H9 (cell line): ENCODE data around the gene CR1. TPM values are rescaled to one million over a fixed set of nuclear protein-coding genes. Genes with fewer than 3 reads are reported as not detected.

ENCODE experiments used
- DNase-seq: peaks from one replicate; pipeline ENCODE4 v3.0.0-alpha.2; 2017
- H2AFZ ChIP-seq: one replicate; pipeline ENCODE4 v1.6.1; 2013; ENCODE audit warnings: mild to moderate bottlenecking, low read length, control low read depth, moderate library complexity
- H2AK5ac ChIP-seq: 2 replicates; pipeline ENCODE4 v1.6.1; 2013; ENCODE audit warnings: low read length, control low read depth, mixed read lengths; ENCODE audit not compliant: insufficient read length
- H2BK120ac ChIP-seq: one replicate; pipeline ENCODE4 v1.6.1; 2013; ENCODE audit warnings: low read depth, mild to moderate bottlenecking, low read length, control low read depth, inconsistent platforms; ENCODE audit not compliant: poor library complexity, severe bottlenecking
- H2BK12ac ChIP-seq: 2 replicates; pipeline ENCODE4 v1.6.1; 2013; ENCODE audit warnings: low read length, control low read depth, mixed read lengths, low read depth; ENCODE audit not compliant: insufficient read length
- H2BK15ac ChIP-seq: 2 replicates; pipeline ENCODE4 v1.6.1; 2013; ENCODE audit warnings: low read depth, low read length, control low read depth
- H2BK20ac ChIP-seq: one replicate; pipeline ENCODE4 v1.6.1; 2013; ENCODE audit warnings: low read depth, mild to moderate bottlenecking, low read length, control low read depth, inconsistent platforms; ENCODE audit not compliant: poor library complexity, severe bottlenecking
- H2BK5ac ChIP-seq: 2 replicates; pipeline ENCODE4 v1.6.1; 2013; ENCODE audit warnings: low read length, control low read depth, mixed read lengths; ENCODE audit not compliant: insufficient read length
- H3K14ac ChIP-seq: 2 replicates; pipeline ENCODE4 v1.6.1; 2013; ENCODE audit warnings: low read length, control low read depth; ENCODE audit not compliant: insufficient read depth
- H3K18ac ChIP-seq: 2 replicates; pipeline ENCODE4 v1.6.1; 2013; ENCODE audit warnings: low read depth, mild to moderate bottlenecking, mixed read lengths, low read length, control low read depth; ENCODE audit not compliant: insufficient read length
- H3K23ac ChIP-seq: 2 replicates; pipeline ENCODE4 v1.6.1; 2013; ENCODE audit warnings: low read length, control low read depth, mixed read lengths, low read depth; ENCODE audit not compliant: insufficient read length
- H3K23me2 ChIP-seq: 2 replicates; pipeline ENCODE4 v1.6.1; 2013; ENCODE audit warnings: low read depth, mild to moderate bottlenecking, mixed read lengths, low read length, control low read depth; ENCODE audit not compliant: insufficient read length, poor library complexity, severe bottlenecking
- H3K27ac ChIP-seq: 2 replicates; pipeline ENCODE4 v1.5.1; 2013; ENCODE audit warnings: low read length, control low read depth, mixed read lengths, low read depth; ENCODE audit not compliant: insufficient read length
- H3K27me3 ChIP-seq: 2 replicates; pipeline ENCODE4 v1.6.1; 2013; ENCODE audit warnings: low read length, control low read depth, inconsistent platforms; ENCODE audit not compliant: insufficient read depth
- H3K4ac ChIP-seq: 2 replicates; pipeline ENCODE4 v1.6.1; 2013; ENCODE audit warnings: low read depth, mild to moderate bottlenecking, control low read depth, inconsistent platforms, low read length, moderate library complexity
- H3K4me1 ChIP-seq: 2 replicates; pipeline ENCODE4 v1.6.1; 2013; ENCODE audit warnings: low read length, control low read depth, inconsistent platforms; ENCODE audit not compliant: insufficient read depth
- H3K4me2 ChIP-seq: 2 replicates; pipeline ENCODE4 v1.6.1; 2013; ENCODE audit warnings: low read length, control low read depth, mixed read lengths; ENCODE audit not compliant: insufficient read length, insufficient read depth
- H3K56ac ChIP-seq: 2 replicates; pipeline ENCODE4 v1.6.1; 2013; ENCODE audit warnings: low read depth, mild to moderate bottlenecking, mixed read lengths, low read length, control low read depth; ENCODE audit not compliant: insufficient read length
- H3K79me1 ChIP-seq: 2 replicates; pipeline ENCODE4 v1.6.1; 2013; ENCODE audit warnings: low read depth, mild to moderate bottlenecking, moderate library complexity, low read length, control low read depth, inconsistent platforms; ENCODE audit not compliant: insufficient read depth, poor library complexity, severe bottlenecking
- H3K79me2 ChIP-seq: 2 replicates; pipeline ENCODE4 v1.6.1; 2013; ENCODE audit warnings: low read length, control low read depth, inconsistent platforms; ENCODE audit not compliant: insufficient read depth
- H3K9ac ChIP-seq: 2 replicates; pipeline ENCODE4 v1.6.1; 2013; ENCODE audit warnings: low read length, control low read depth, mixed read lengths; ENCODE audit not compliant: insufficient read length; ENCODE audit errors: extremely low read depth
- H3K9me3 ChIP-seq: one replicate; pipeline ENCODE4 v1.6.1; 2013; ENCODE audit warnings: low read depth, low read length, inconsistent platforms; ENCODE audit not compliant: control insufficient read depth
- H3T11ph ChIP-seq: one replicate; pipeline ENCODE4 v1.6.1; 2013; ENCODE audit warnings: mild to moderate bottlenecking, low read length, control low read depth, inconsistent platforms
- H4K20me1 ChIP-seq: one replicate; pipeline ENCODE4 v1.6.1; 2013; ENCODE audit not compliant: control insufficient read depth, insufficient read length, insufficient read depth
- H4K5ac ChIP-seq: 2 replicates; pipeline ENCODE4 v1.6.1; 2013; ENCODE audit warnings: low read depth, mild to moderate bottlenecking, mixed read lengths, low read length, control low read depth; ENCODE audit not compliant: insufficient read length
- H4K8ac ChIP-seq: replicated peaks from 2 replicates; pipeline ENCODE4 v1.6.1; 2013; ENCODE audit warnings: low read length, control low read depth, mixed read lengths, low read depth; ENCODE audit not compliant: insufficient read length
- H4K91ac ChIP-seq: 2 replicates; pipeline ENCODE4 v1.6.1; 2013; ENCODE audit warnings: low read depth, mild to moderate bottlenecking, moderate library complexity, mixed read lengths, low read length, control low read depth; ENCODE audit not compliant: insufficient read length
- H3K27ac Mint-ChIP-seq, 3 experiments: 2 replicates in 2 of 3; 3 replicates in 1 of 3; pipeline ENCODE4 v1.8.0; 2020 to 2021; ENCODE audit warnings: mixed read lengths in 3 of 3, mild to moderate bottlenecking in 1 of 3, moderate library complexity in 1 of 3
- H3K27me3 Mint-ChIP-seq: 2 replicates; pipeline ENCODE4 v1.8.0; 2021; ENCODE audit warnings: low read depth, mild to moderate bottlenecking, moderate library complexity, mixed read lengths
- H3K36me3 Mint-ChIP-seq, 3 experiments: 2 replicates in 2 of 3; 3 replicates in 1 of 3; pipeline ENCODE4 v1.8.0; 2020 to 2021; ENCODE audit warnings: low read depth in 3 of 3, mixed read lengths in 3 of 3; ENCODE audit not compliant: insufficient read depth in 1 of 3
- H3K4me1 Mint-ChIP-seq, 2 experiments: 2 replicates each; pipeline ENCODE4 v1.8.0; 2020; ENCODE audit warnings: mixed read lengths in 2 of 2
- H3K4me3 Mint-ChIP-seq, 2 experiments: 2 replicates in 1 of 2; 3 replicates in 1 of 2; pipeline ENCODE4 v1.8.0; 2020 to 2021; ENCODE audit warnings: mild to moderate bottlenecking in 2 of 2, mixed read lengths in 2 of 2, moderate library complexity in 1 of 2
- H3K9me3 Mint-ChIP-seq, 2 experiments: 2 replicates in 1 of 2; 3 replicates in 1 of 2; pipeline ENCODE4 v1.8.0; 2020; ENCODE audit warnings: mild to moderate bottlenecking in 2 of 2, mixed read lengths in 2 of 2, moderate library complexity in 1 of 2
- CTCF ChIP-seq: fragments of 200-600 bp; sonication (generic); conservative IDR thresholded peaks from 3 replicates; pipeline ENCODE4 v1.8.0; 2021; ENCODE audit warnings: antibody characterized with exemption, mild to moderate bottlenecking
- WGBS: extraction: QIAGEN DNeasy Blood & Tissue Kit; methylation state at CpG from one replicate; pipeline ENCODE4 v1.1.7; 2013; ENCODE audit warnings: missing lambda C conversion rate, low lambda C conversion rate, mixed read lengths; ENCODE audit not compliant: insufficient read length; ENCODE audit errors: extremely low coverage; 5-methylcytosine and 5-hydroxymethylcytosine counted together
- total RNA-seq: library from RNA; stranded (reverse); gene quantifications from 2 replicates; pipeline ENCODE4 v1.2.1, GENCODE V29; 2021

Gene CR1
- total RNA-seq, 1 experiment from 2014 or later, result 0.04 TPM

DNA sequence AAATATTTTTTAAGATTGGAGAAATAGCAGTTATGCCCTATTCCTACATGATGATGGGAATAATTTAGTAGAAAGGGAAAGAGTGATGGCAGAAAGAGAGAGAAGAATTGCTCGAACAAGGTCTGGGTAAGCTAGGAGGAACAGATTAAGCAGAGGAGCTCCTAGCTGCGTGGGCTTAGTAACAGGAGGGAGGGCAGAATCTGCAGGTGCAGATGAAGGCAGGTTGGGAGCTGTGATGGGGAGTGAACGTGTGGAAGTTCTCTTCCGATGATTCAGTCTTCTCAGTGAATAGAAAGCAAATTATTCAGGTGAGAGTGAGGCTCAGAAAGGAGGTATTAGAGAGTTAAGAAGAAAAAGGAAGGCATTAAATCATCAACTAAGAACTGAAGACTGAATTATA, 8.3 kb upstream of the CR1 start:
- no peak overlapping the region for H3K9ac ChIP-seq
- Mint-ChIP-seq H3K4me3 (no peak overlapping the region), H3K36me3 (no peaks in the 10 kb centered on the region), H3K27ac (no peak overlapping the region), H3K27me3 (peaks cover 13% of the 10 kb centered on the region), H3K9me3 (no peaks in the 10 kb centered on the region), H3K4me1 (no peaks in the 10 kb centered on the region)
- no peak for TF ChIP-seq CTCF
- no peak overlapping the region for H3K23ac ChIP-seq
- H4K5ac ChIP-seq, result no peak overlapping the region
- H4K8ac ChIP-seq, result no peak overlapping the region
- H2AK5ac ChIP-seq, result no peak overlapping the region
- H3K4ac ChIP-seq, result no peak overlapping the region
- H3K4me1 ChIP-seq, result no peaks in the 10 kb centered on the region
- H4K20me1 ChIP-seq, result no peaks in the 10 kb centered on the region
- no peak overlapping the region for H3K27ac ChIP-seq
- no peak overlapping the region for H2BK15ac ChIP-seq
- DNase-seq, result no peak
- H3K4me2 ChIP-seq, result no peak overlapping the region
- no CpG with 5 or more reads among the region's 4 CpGs for WGBS
- no peaks in the 10 kb centered on the region for H3K23me2 ChIP-seq
- H3K18ac ChIP-seq, result no peak overlapping the region
- no peak overlapping the region for H2BK120ac ChIP-seq
- H2AFZ ChIP-seq, result no peak overlapping the region
- H2BK12ac ChIP-seq, result no peak overlapping the region
- H3K79me1 ChIP-seq, result no peaks in the 10 kb centered on the region
- no peaks in the 10 kb centered on the region for H3K9me3 ChIP-seq
- H2BK20ac ChIP-seq, result no peak overlapping the region
- H2BK5ac ChIP-seq, result no peak overlapping the region
- H3K27me3 ChIP-seq, result no peaks in the 10 kb centered on the region
- no peak overlapping the region for H3T11ph ChIP-seq
- no peak overlapping the region for H3K14ac ChIP-seq
- H3K56ac ChIP-seq, result no peak overlapping the region
- H3K79me2 ChIP-seq, result no peaks in the 10 kb centered on the region
- no peak overlapping the region for H4K91ac ChIP-seq
